D721Med (cell line): ENCODE data around the gene CBFA2T3.

Experiments used
- DNase-seq: peaks from one replicate; pipeline ENCODE4 v3.0.0; 2011; ENCODE audit warnings: low spot score; ENCODE audit not compliant: insufficient read length
- FAIRE-seq: peaks from 2 replicates; lab custom pipeline; 2011; peaks lifted over from hg19 to GRCh38; lab: Jason Lieb, UNC
- TF ChIP-seq, protein P1 (sequence below): IDR thresholded peaks from 2 replicates; pipeline ENCODE4 v1.5.1; 2012; ENCODE audit warnings: mild to moderate bottlenecking, control low read depth; ENCODE audit not compliant: insufficient read depth; ENCODE audit errors: missing control alignments

The CBFA2T3 gene

DNA sequence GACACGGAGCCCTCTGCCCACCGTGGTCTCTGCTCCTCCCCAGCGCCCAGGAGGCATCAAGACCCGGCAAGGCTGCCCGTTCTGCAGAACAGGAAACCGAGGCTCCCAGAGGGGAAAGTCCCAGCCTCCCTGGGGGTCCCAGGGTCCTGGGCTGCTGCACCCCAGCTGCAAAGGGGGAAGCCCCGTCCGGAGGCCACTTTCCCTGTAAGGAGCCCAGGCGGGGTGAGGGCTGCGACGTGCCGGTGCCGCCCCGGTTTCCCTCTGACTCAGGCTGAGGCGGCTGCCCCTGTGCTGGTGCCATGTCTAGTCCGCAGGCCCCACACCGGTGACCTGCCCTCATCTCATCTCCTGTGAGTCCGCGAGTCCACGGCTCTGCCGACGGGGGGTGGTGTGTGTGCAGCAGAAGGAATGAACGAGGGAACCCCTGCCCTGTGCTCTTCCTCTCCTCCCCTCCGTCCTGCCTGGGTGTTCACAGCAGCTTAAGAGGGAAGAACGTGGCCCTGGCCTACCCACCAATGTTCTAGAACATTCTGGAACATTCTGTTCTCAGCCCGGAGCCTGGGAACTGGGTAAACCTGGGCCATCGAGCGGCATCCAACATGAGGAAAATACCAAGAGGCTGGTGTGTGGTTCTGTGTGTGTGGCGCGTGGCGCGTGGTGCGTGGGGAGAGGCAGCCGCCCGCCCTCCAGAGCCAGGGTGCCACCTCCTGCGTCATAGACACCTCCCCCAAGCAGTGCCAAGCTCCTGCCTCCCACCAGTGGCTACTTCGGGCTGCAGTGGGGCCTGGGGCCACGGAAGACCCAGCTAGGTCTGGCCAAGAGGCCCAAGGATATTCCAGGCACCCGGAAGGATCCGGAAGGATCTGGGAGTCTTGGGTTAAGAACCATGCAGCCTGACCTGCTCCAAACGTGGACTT, 7.0 kb upstream of the CBFA2T3 start:
- FAIRE-seq (no peak), DNase-seq (no peak)
- TF ChIP-seq, protein P1, sequence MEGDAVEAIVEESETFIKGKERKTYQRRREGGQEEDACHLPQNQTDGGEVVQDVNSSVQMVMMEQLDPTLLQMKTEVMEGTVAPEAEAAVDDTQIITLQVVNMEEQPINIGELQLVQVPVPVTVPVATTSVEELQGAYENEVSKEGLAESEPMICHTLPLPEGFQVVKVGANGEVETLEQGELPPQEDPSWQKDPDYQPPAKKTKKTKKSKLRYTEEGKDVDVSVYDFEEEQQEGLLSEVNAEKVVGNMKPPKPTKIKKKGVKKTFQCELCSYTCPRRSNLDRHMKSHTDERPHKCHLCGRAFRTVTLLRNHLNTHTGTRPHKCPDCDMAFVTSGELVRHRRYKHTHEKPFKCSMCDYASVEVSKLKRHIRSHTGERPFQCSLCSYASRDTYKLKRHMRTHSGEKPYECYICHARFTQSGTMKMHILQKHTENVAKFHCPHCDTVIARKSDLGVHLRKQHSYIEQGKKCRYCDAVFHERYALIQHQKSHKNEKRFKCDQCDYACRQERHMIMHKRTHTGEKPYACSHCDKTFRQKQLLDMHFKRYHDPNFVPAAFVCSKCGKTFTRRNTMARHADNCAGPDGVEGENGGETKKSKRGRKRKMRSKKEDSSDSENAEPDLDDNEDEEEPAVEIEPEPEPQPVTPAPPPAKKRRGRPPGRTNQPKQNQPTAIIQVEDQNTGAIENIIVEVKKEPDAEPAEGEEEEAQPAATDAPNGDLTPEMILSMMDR = no peak

DNA sequence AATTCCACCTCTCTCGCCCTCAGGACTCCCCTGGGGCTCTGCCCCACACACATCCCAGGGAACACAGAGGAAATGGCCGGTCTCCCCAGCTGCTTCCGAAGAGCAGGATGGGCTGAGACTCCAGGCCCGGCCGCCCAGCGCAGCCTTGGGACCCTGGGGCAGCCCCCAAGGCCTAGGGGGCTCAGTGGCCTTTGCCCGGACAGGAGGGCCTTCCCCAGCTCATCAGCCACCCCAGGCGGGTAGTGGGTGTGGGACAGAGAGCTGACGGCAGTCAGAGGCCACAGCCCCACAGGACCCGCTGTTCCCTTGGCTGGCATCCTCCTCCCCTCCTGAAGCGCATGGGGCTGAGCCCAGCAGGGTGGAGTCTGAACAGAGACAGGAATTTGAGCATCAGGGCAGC, 6.2 kb upstream of the CBFA2T3 start:
- FAIRE-seq (no peak), DNase-seq (no peak)
- TF ChIP-seq, protein P1 = no peak

DNA sequence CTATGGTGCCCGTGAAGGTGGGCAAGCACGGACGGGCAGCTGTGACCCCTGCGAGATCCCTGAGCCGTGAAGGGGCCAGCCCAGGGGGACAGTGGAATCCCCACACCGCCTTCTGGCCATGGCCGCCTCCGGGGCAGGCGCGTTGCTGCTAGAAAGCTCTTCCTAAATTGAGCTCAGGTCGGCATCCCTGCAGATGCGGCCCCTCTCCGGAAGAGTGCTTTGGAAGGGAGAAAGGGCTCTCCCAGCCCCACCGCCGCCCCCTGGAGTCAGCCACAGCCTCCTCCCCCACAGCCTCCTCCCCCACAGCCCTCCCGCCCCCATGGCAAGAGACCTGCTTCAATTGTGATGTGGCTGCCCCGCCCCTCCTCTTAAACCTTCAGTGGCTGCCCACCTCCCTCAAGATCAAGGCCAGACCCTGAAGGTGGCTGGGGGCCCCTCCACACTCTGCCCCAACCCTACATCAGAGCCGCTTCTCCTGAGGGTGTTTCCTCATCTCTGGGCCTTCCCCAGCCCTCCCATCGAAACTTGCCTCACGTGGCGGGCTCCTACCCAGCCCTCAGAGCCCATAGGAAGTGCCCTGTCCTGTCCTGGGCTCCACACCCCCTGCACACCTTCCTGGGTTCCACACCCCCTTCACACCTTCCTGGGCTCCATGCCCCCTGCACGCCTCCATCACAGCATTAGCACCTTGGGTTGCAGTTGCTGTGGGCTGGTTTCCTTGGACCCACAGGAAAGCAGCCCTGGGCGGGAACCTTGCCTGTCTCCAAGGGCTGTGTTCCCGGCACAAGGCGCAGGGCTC, 5.5 kb upstream of the CBFA2T3 start:
- FAIRE-seq (no peak), DNase-seq (no peak)
- TF ChIP-seq, protein P1 = no peak

DNA sequence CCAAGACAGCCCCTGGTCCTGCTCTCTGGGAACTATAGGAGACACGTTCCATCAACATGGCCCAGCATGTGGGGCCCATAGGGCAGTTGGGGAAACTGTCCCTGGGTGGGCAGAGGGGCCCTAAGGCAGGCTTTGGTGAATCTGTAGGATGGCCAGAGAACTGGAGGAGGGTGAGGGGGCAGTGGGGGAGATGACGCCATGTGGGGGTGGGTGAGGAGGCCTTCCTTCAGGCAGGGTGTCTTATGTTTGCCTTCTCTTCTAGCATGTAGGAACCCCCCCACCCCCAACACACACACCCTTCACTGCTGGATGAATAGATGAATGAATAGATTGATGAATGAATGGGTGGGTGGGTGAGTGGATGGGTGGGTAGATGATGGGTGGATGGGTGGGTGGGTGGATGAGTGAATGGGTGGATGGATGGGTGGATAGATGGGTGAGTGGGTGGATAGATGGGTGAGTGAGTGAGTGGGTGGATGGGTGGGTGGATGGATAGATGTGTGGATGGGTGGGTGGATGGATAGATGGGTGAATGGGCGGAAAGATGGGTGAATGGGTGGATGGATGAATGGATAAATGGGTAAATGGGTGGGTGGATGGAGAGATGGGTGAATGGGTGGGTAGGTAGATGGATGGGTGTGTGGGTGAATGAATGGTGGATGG, 2.5 kb upstream of the CBFA2T3 start:
- no peak for FAIRE-seq
- TF ChIP-seq, protein P1 = no peak

DNA sequence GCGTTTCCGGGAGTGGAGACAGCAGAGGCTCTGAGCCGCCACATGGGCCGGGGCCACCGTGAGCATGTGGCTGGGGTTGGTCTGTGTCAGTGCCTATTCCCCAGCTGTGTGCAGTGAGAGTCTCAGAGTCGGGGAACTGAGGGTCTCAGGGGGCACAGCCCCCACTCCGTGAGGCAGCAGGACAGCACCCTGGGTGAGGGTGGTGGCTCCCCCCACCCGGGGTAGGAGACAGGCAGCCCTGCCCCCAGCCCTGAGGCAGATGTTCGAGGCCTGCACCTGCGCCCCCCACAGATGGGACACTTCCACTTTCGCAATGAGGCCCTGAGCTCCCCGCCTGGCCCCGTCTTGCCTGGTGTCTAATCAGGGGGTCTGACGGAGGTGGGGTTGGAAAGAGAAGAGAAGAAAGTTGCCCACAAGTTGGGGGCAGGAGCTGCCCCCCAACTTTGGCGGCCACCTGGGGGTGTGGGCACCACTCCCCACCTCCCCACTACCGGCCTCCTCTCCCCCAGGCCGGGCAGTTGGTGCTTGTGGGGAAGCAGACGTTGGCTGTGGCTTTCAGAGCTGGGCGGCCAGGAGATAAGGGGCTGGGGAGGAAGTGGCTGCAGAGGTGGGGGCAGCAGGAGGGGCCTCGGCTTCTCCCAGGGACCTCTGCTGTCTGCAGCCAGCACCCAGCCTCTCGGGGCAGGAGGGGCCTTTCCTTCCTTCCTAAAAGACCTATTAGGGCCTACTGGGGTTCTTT, 1.8 kb upstream of the CBFA2T3 start:
- TF ChIP-seq, protein P1 = no peak
- FAIRE-seq = no peak
- DNase-seq = no peak

More for the DNA sequence above, 2.5 kb upstream of the CBFA2T3 start:
- DNase-seq = no peak

DNA sequence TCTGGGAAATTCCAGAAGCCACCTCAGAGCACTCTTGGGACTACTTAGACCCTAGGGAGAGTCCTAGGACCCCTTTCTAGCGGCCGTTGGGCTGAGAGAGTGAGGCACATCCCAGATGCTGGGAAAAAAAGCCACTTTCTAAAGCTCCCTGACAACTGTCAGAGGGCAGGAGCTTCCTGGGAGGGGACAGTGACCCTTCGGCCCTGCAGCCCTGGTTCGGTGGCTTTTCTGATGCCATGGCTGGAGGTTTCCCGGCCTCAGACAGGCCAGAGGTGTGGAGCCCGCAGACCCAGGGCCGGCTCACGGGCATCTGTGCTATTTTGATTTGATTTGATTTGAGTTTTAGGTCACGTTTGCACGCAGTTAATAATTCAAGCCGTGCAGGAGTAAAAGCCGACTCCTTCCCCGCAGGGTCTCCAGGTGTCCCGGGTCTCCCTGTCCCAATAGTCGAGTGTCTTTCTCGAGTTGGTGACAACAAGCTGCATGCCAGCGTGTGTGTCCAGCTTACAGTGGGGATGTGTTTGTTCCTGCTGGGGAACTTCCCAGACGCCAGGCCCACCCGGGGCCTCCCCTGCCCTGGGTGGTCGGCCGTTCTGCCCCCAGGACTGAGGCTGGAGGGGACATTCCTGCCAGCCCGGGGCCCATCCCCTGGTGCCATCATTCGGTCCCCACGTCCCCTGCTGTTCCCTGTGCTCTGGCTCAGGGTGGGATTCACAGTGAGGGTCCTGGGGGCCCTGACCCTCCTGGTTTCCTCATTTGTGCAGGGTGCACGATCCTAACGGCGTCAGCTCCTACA, 1.0 kb upstream of the CBFA2T3 start:
- FAIRE-seq (no peak), DNase-seq (no peak)
- TF ChIP-seq, protein P1 = no peak
